GM18517 (cell line): ENCODE data around the gene TMEM202.
"Not testable (repeated sequence)": the region's sequence is repeated elsewhere in the genome, so short reads cannot be mapped to it uniquely, and the experiment has no call there.

Experiments used
- ATAC-seq: cut with Tn5 transposase; IDR thresholded peaks from one replicate; pipeline ENCODE4 v1.9.1; 2021; ENCODE audit warnings: mild to moderate bottlenecking, moderate library complexity; ENCODE audit not compliant: unreplicated experiment

Gene TMEM202

GRCh38 chr15:72398648-72399047 is 543 bp downstream of the TMEM202 start:
- ATAC-seq, result no peak

DNA sequence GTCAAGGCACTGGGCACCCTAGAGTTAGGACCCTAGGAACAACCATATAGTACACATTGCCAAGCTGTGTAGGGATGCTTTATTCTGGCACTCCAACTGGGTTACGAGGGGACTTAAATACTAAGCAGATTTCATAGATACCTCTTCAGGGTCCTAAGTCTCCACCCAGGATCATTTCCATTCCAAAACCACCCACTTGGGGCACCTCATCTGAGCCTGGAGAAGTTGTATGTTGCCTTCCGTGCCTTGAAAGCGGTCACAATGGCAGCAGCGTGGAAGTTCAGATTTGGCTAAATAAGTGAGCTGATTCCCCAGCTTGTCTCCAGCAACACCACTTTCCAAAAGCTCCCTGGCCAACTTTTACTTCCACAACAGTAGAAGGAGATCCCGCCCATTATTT is 4.6 kb downstream of the TMEM202 start:
- no peak for ATAC-seq

GRCh38 chr15:72404356-72404755 is 6.3 kb downstream of the TMEM202 start:
- ATAC-seq, result no peak

DNA sequence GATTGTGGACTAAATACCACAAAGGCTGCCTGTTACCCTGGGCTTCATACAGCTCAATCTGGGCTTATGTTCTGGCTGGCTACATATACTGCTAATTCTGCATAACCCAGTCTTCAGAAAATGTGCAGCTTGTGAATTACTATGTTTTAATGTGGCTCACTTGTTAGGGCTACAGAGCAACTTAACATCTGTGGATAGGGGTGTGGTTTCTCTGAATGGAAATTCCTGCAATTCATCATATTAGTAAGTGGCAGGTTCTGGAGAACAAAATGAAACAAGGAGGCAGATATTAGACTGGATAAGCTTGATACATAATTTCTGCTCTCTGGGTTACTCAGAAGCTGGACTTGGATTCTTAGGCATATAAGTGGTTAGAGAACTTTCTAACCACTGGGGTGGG is 6.7 kb downstream of the TMEM202 start:
- ATAC-seq, result no peak

DNA sequence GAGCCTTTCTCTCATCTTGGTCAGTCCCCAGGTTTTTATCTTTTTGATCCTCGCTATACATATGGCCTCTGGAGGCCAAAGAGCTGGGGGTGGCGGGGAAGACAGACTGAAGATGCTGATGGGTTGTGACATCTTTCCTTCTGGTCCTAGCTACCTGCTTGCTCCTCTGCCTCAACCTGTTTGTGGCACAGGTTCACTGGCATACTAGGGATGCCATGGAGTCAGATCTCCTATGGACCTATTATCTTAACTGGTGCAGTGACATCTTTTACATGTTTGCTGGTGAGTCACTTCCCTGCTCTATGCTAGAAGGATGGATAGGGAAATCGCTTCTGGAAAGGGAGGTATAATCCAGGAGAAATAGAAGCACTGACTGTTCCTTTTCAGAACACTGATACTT is 8.8 kb downstream of the TMEM202 start:
- ATAC-seq, result no peak

- no peak for ATAC-seq
Observed at GRCh38 chr15:72411111-72411510, 13.0 kb downstream of the TMEM202 start.

DNA sequence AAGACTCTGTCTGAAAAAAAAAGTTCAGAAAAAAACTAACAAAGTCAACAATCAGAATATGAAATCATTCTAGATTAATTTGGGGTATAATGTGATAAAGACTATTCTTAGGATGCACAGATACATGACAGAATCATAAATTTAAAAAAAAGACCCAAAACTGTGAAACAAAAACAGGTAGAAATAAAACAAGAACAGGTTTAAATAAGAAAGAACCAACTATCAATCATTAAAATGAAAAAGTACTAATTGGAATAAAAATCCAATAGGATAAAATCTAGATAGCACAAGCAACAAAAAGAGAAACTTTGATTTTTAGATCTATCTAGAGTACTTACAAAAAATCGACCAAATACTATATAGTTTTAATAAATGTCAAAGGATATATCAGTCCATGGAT is 13.4 kb downstream of the TMEM202 start:
- no peak for ATAC-seq

DNA sequence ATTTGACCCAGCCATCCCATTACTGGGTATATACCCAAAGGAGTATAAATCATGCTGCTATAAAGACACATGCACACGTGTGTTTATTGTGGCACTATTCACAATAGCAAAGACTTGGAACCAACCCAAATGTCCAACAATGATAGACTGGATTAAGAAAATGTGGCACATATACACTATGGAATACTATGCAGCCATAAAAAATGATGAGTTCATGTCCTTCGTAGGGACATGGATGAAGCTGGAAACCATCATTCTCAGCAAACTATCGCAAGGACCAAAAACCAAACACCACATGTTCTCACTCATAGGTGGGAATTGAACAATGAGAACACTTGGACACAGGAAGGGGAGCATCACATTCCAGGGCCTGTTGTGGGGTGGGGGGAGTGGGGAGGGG is 15.2 kb downstream of the TMEM202 start:
- ATAC-seq, result not testable (repeated sequence)

GRCh38 chr15:72415304-72415703 is 17.2 kb downstream of the TMEM202 start:
- ATAC-seq, result no peak

DNA sequence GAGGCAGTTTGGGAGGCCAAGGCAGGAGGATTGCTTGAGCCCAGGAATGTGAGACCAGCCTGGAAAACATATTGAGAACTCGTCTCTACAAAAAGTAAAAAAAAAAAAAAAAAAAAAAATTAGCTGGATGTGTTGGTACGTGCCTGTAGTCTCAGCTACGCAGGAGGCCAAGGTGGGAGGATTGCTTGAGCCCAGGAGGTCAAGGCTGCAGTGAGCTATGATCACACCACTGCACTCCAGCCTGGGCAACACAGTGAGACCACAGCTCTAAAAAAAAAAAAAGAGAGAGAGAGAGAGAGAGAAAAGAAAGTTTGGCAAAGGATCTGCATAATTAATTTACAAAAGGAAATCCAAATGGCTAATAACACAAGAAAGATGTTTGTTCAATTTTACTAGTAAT is 21.7 kb downstream of the TMEM202 start:
- not testable (repeated sequence) for ATAC-seq

- ATAC-seq, result no peak
Observed at GRCh38 chr15:72420576-72420975, 22.5 kb downstream of the TMEM202 start.

- no peak for ATAC-seq
Observed at GRCh38 chr15:72421484-72421883, 23.4 kb downstream of the TMEM202 start.

DNA sequence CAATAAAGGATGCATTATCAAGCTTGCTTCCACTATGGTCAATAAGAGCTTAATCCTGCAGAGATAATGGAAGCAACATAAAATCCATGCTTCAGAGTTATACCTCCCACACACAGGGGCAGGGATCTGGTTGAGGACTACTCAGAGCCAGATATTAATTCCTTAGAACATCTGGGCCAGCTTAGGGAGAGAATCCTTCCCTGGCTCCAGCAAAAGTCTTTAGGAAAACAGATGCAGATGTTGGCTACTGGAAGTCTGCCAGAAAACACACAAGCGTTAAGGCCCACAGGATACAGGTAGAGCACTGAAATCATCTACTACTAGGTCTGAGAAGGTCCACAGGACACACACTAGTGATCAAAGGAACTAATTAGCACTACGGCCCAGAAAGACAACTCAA is 25.2 kb downstream of the TMEM202 start:
- no peak for ATAC-seq

- no peak for ATAC-seq
Observed at GRCh38 chr15:72426753-72427152, 28.6 kb downstream of the TMEM202 start.

DNA sequence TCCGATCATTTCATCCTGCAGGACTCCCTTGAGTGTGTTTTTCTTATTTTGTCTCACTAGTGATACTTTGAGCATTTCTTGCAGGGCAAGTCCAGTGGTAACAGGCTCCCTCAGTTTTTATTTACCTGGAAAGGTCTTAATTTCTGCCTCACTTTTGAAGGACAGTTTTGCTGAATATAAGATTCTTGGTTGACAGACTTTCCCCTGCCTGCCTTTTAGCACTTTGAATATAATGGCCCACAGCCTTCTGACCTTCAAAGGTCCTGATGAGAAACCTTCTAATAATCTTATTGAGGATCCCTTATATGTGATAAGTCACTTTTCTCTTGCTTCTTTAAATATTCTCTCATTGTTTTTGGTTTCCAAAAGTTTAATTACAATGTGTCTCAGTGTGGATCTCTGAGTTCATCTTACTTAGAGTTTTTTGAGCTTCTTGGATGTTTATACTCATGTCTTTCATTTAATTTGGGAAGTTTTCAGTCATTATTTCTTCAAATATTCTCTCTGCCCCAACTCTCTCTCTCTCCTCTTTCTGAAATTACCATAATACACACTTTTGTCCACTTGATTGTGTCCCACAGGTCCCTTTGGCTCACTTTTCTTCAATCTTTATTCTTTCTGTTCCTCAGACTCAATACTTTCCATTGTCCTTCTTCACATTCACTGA is 39.7 kb downstream of the TMEM202 start:
- ATAC-seq, result no peak

DNA sequence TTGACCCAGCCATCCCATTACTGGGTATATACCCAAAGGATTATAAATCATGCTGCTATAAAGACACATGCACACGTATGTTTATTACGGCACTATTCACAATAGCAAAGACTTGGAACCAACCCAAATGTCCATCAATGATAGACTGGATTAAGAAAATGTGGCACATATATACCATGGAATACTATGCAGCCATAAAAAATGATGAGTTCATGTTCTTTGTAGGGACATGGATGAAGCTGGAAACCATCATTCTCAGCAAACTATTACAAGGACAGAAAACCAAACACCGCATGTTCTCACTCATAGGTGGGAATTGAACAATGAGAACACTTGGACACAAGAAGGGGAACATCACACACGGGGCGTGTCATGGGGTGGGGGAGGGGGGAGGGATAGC is 44.7 kb downstream of the TMEM202 start:
- not testable (repeated sequence) for ATAC-seq

DNA sequence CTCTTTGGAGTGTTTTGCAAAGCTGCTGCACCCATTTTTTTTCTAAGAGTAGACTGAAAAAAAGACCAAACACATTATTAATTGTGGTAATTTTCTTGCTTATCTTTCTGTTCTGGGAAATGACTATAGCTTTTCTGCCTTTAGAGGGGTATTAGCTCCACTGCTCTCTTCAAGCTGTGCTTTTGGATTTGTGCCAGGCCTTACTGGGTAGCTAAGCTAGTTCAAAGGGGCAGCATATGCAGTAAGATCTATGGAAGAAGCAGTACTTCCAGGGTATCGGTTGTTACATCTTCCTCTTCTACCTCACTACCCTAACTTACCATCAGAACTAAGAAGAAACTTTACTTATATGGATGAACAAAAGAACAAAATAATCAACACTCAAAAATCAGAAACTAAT is 47.3 kb downstream of the TMEM202 start:
- ATAC-seq, result no peak

DNA sequence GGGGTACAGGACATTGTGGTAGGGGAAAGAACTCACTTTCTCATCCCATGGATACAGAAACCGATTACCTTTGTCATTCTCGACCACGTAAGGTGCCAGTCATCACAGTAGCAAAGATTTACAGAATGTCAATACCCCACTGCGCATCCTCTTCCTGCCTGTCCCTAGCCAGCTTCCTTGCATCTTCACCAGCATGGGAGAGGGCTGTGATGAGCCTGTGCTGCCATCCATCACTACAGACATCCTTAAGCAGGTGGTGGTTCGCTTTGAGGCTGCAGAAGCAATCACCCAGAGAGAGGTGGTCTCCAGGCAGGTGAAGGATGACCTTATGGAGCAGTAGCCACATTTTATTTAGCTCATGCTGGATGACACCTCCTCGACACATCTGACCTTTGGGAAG is 52.7 kb downstream of the TMEM202 start:
- no peak for ATAC-seq

DNA sequence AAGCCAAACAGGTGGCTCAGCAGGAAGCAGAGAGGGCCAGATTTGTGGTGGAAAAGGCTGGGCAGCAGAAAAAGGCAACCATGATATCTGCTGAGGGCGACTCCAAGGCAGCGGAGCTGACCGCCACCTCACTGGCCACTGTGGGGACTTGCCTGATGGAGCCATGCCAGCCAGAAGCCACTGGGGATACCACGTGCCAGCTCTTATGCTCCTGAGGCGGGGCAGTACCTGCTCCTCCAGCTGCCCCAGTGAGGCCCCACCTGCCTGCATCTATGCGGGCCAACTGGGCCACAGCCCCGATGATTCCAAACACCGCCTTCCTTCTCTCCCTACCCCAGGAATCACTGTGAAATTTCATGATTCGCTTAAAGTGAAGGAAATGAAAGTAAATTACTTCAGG is 53.1 kb downstream of the TMEM202 start:
- no peak for ATAC-seq

DNA sequence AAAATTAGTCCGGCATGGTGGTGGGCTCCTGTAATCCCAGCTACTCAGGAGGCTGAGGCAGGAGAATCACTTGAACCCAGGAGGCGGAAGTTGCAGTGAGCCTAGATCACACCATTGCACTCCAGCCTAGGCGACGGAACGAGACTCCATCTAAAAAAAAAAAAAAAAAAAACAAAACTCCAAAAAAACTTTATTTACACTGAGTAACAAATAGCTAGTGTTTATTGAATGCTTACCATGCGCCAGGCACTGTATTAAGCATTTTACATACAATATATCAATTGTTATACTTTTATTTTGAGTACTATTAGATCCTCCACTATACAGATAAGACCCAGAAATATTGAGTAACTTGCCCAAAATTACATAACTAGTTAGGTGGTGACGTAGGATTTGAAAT is 58.6 kb downstream of the TMEM202 start:
- no peak for ATAC-seq
